Loucy (cell line): ENCODE data around the gene ZNF783.

ENCODE experiments used
- CTCF ChIP-seq: fragments of 200-600 bp; sonication (generic); conservative IDR thresholded peaks from 2 replicates; pipeline ENCODE4 v1.5.1; 2014; ENCODE audit warnings: mild to moderate bottlenecking, antibody characterized with exemption, low read length
- EZH2phosphoT487 ChIP-seq: fragments of 200-600 bp; IDR thresholded peaks from 2 replicates; pipeline ENCODE4 v1.6.1; 2018; ENCODE audit warnings: antibody characterized with exemption, mild to moderate bottlenecking, moderate library complexity, borderline replicate concordance

- TF ChIP-seq CTCF (no peak), EZH2phosphoT487 (no peak)
These were observed 37.6 kb upstream of the ZNF783 start for GRCh38 chr7:149224352-149224751.
